ENCODE measurements around the gene NPFF. TPM values are rescaled to one million over a fixed set of nuclear protein-coding genes. Genes with fewer than 3 reads are reported as not detected.

Gene NPFF
- total and polyA plus RNA-seq, 2 of the 13 experiments (the other 11 are each of a cell fraction or from before 2014, with no cell fraction given), result not detected

DNA sequence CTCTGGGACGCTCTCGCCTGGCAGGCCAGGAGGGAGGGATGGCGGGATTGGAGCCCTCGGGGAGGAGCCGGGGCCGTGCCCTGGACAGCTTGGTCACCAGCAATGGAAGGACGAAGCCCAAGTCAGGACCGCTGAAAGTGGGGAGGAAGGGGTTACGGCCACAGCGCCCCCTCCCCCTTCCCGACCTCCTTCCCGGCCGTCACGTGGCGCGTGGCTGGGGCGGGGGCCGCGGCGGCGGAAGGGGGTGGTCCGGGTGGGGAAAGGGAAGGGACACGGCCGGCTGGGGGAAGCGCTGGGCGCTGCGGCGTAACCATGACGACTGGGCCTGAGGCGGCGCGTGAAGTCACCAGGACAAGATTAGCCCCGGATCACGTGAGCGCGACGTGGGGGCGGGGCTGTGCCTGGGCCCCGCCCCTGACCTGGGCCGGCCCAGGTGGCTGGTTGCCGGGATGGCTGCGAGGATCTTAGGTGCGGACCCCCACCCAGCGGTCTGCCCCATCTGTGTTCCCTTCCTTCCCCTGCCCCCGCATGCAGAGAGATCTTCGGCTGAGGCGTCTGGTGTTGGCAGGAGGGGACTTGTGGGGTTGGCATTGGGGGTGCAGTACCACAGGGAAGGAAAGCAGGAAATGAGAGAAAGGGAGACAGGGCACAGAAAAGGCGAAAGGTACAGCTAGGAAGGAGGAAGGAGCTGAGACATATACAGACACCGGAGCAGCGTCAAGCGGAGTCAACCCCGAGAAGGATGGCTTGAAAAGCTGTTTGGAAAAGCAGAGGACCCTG is 14.3 kb downstream of the NPFF start (continued):
- TF ChIP-seq NFIC (IDR thresholded peaks at IDR 0.05; ENCODE audit: low read length) (no peak), SIN3B (IDR thresholded peaks at IDR 0.05; ENCODE audit: low read length) (no peak), ZNF839 (CRISPR knock-in tag; IDR thresholded peaks at IDR 0.05; ENCODE audit: borderline replicate concordance) (no peak), MAF1 (CRISPR knock-in tag; IDR thresholded peaks at IDR 0.05; ENCODE audit: borderline replicate concordance) (0 out of 2 replicates have a peak, but pooled peaks have one; percentile 51)

DNA sequence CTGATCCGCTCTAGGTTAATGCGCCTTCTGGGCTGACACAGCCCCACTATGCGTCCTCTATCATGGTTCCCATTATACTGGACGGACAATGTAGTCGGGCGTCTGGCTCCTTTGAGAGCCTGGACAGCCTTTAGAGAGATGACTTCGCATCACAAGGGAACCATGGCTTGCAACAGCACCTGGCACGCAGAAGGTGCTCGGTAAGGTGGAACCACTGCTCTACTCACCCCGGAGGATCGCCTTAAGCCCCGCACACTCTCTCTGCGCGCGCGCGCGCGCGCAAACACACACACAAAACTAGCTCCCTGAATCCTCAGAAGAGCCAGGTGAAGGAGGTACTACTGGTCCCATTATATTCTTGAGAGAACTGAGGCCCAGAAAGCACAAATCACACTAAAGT is 15.1 kb downstream of the NPFF start:
- Histone ChIP-seq H3K4me1 (ENCODE audit: insufficient read depth, low read length) (peaks cover 43% of the 10 kb centered on the region), H2AFZ (ENCODE audit: low read length) (no peak overlapping the region), H3K27me3 (ENCODE audit: control insufficient read depth in 1 of 2, insufficient read depth in 2 of 2, low read length in 2 of 2) (no peaks in the 10 kb centered on the region; a peak in 1 of 5 replicates), H3K36me3 (replicated peaks in 1 of 2; ENCODE audit: control insufficient read depth in 1 of 2, insufficient read depth in 2 of 2, low read length in 2 of 2) (no peaks in the 10 kb centered on the region), H3K9me3 (ENCODE audit: low read length) (no peaks in the 10 kb centered on the region), H3K4me2 (ENCODE audit: low read depth, low read length) (peak overlapping the region; percentile 100), H3K79me2 (ENCODE audit: insufficient read depth, low read length) (no peaks in the 10 kb centered on the region), H3K27ac (ENCODE audit: extremely low read length, insufficient read depth, low read length) (no peak overlapping the region), H4K20me1 (ENCODE audit: insufficient read depth, low read length) (no peaks in the 10 kb centered on the region), H3K9ac (ENCODE audit: insufficient read depth, low read depth, low read length) (0 out of 2 replicates have a peak overlapping the region, but pooled peaks have one; percentile 56), H3K4me3 (replicated peaks in 1 of 3; ENCODE audit: insufficient read depth in 1 of 3, low read depth in 2 of 3, low read length in 3 of 3) (peak overlapping the region in 2 of 3 experiments; percentile 75 to 80; a peak in 2 of 6 replicates)
- no peak for ATAC-seq
- BruUV-seq (replicated peaks), result TSS peak; percentile 63
- FAIRE-seq, result no peak
- 96% methylated on average over 20 of the region's 20 CpGs for WGBS (ENCODE audit: low lambda C conversion rate)
- no peak for DNase-seq (ENCODE audit: low spot score)
- ChIA-PET CTCF (ENCODE audit: low intra/inter-chr PET ratio, low total read pairs) (no interaction called here), POLR2A (interaction anchor here (0.7 to 4.1 kb wide), 5 partner anchors 9 to 312 kb away, joined by 3 to 35 read pairs (median 5); partner anchors contain the start of genes CSAD, TARBP2 and ZNF740)
- TF ChIP-seq MED1 (CRISPR knock-in tag; IDR thresholded peaks at IDR 0.05), result no peak
- 0 out of 2 replicates have a peak, but pooled peaks have one; percentile 5 for TF ChIP-seq ZMAT3 (CRISPR knock-in tag; conservative IDR thresholded peaks at IDR 0.05)
- 0 out of 2 replicates have a peak, but pooled peaks have one; percentile 0 for TF ChIP-seq ZFP1 (CRISPR knock-in tag; IDR thresholded peaks at IDR 0.05)
- in situ Hi-C loops (cut with HindIII; ENCODE audit: extremely low pct_ligation_motif_present, low pct_unique_long_range_greater_than_20kb) (no loop called here), intact Hi-C loops (cut with micrococcal nuclease; ENCODE audit: unreplicated experiment) (no loop called here)
